Measurements from ENCODE around the gene PCCB.
"Not testable (repeated sequence)": the region's sequence is repeated elsewhere in the genome, so short reads cannot be mapped to it uniquely, and the experiment has no call there.

Gene PCCB

DNA sequence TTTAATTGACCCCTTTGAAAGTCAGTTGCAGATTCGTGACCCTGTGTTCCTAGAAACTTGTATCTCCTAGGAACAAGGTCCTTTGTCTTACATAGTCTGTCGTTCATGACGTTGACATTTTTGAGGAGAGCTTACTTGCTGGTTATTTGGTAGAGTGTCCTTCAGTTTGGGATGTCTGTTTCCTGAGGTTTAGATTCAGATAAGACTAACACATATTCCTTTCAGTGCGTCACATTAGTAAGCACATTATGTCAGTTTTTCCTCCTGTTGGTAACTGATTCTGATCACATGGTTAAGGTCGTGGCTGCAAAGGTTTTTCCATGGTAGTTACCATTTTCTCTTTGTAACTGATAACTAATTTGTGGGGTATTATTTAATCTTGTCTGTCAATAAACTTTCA lies 80.8 kb downstream of the PCCB start:
- DNase-seq: no peak

DNA sequence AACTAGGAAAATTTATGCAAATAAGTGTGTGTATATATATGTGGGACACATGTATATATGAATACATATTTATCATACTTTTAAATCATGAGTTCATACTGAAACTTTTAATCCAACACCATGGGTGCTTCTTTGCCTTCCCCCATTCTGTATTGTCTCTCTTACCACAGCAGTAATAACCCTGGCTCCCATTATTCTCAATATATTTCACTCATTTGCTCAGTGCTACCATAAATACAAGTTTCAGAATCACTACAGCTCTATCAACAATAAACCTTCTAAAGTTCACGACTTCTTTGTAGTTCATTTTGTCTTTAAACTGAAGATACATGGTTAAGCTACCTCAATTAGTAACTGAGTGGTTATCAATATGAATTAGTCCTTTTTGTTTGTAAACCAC lies 82.2 kb downstream of the PCCB start:
- DNase-seq: no peak

- DNase-seq: no peak
Measured at GRCh38 chr3:136332776-136333175, 82.6 kb downstream of the PCCB start.

- DNase-seq: no peak
Measured at GRCh38 chr3:136334209-136334608, 84.1 kb downstream of the PCCB start.

- DNase-seq: not testable (repeated sequence)
Measured at GRCh38 chr3:136334726-136335125, 84.6 kb downstream of the PCCB start.

- DNase-seq: no peak
Measured at GRCh38 chr3:136336329-136337100, 86.4 kb downstream of the PCCB start.

DNA sequence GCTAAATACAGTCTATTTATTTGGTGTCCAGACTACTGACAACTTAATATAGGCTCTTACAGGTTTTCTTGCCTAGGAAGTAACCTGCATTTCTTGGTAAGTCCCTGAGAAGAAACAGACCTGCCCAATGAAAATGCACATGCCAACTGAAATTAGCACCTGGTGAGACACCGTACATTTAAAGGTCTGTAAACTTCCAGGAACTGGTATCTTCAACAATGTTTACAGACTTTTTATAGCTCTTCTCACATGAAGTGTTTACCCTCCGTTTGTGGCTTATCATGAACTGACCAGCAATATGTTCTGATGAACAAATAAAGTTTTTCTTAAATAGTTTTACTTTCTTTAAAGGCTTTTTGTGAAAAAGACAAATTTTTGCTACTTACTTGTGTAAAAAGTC lies 93.3 kb downstream of the PCCB start:
- DNase-seq: no peak

- no peak for DNase-seq
Measured at GRCh38 chr3:136343873-136344555, 93.9 kb downstream of the PCCB start.

DNA sequence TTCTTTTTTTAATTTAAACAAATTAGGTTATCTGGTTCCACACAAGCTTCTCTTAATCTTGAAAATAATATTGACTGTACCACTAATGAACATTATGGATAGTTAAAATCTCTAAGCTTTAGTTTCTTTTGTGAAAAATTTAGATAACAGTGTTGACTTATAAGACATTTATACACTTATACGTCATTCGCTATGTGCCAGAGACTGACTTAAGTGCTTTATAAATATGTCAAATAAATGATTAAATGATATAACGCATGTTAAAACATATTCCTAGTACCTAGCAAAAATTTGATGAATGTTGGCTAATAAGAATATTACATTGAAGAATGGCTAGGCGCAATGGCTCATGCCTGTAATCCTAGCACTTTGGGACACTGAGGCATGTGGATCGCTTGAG lies 96.3 kb downstream of the PCCB start:
- no peak for DNase-seq

- no peak for DNase-seq
Measured at GRCh38 chr3:136350132-136350531, 100.0 kb downstream of the PCCB start.

DNA sequence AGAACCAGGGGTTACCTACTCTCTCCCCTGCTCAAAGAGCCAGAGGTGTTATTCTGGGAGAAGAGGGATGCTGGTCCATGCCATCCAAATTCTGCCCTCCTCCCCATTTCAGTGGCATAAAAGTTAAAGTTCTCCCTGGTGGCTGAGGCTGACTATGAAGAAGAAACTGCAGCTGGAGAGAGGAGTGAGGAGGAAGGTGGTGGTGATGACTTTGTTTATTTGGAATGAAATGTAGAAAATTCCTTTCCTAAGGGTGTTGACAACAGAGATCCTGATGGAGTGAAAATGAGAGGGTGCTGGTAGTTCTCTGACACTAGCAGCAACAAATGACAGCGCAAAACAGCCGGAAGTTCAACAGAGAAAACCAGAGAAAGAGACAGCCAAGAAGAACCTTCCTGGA lies 100.4 kb downstream of the PCCB start:
- no peak for DNase-seq

GRCh38 chr3:136351351-136351750 lies 101.2 kb downstream of the PCCB start:
- DNase-seq: no peak

DNA sequence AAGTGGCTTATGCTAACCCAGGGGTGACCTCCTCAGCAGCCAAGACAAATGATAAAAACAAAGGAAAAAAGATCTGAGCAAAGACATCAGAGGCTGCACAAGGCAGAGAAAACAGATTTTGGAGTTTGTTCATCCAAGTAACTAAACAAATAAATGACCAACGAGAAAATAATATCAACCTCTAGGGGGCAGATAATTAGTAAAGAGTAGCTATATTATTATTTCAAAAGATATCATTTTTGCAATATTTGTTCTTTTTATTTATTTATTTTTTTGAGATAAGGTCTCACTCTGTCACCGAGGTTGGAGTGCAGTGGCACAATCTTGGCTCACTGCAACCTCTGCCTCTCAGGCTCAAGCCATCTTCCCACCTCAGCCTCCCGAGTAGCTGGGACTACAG lies 101.8 kb downstream of the PCCB start:
- no peak for DNase-seq

GRCh38 chr3:136353461-136353860 lies 103.3 kb downstream of the PCCB start:
- no peak for DNase-seq

- DNase-seq: peak; percentile 15
Measured at GRCh38 chr3:136366289-136366688, 116.1 kb downstream of the PCCB start.

DNA sequence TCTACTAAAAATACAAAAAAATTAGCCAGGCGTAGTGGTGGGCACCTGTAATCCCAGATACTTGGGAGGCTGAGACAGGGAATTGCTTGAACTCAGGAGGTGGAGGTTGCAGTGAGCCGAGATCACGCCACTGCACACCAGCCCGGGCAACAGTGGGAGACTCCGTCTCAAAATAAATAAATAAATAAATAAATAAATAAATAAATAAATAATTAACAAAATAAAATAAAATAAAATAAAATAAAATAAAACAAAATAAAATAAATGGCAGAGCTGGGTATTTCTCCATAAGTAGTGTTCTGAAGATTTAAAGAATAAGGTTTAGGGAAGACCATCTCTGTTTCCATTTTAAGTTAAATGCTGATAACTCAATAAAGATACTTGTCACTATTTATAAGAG lies 125.7 kb downstream of the PCCB start:
- not testable (repeated sequence) for DNase-seq

DNA sequence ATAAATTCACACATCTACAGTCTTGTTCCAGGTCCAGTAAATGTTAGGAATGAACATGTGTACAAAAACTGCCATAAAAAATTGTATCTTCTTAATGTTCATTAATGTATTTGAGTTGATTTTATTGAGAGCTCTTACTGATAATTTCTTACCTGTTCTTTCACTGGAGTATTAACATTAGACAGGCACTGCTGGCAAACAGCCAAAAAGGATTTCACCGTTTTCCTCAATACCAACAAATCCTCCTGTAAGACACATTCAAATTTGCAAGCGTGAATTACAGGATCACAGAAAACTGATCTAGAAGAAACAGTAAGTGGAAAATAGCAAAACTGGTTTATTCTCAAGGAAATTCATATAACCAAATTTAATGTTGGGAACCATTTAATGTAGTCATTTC lies 127.4 kb downstream of the PCCB start:
- DNase-seq: no peak

DNA sequence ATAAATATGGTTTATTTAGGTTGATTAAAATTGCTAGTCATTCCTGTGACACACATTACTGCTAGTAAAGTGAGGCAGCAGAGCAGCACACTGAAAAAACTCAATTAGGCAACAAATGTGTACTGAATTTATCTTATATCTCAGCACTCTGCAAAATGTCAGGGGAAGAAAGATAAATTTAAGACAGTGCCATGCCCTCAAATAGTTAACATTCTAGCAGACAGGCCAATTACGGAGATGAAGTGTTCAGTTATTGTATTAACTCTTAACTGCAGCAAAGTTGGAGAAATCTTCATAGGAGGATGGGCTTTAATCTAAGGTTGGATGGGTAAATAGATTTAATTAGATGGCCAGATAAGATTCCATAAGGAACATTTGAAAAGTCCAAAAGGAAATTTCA lies 127.9 kb downstream of the PCCB start:
- DNase-seq: no peak

Measured in NCI-H446 treated with DMSO at 0.1 percent for 48 hours (cell line).